SK-N-SH (cell line): ENCODE measurements around the gene MNX1. TPM values are rescaled to one million over a fixed set of nuclear protein-coding genes. Genes with fewer than 3 reads are reported as not detected.

Experiments used
- polyA plus RNA-seq, 3 experiments: library from polyadenylated mRNA; depleted of rRNA; stranded (reverse); fragments of >200 nt; gene quantifications; 2 replicates each; pipeline ENCODE4 v1.2.3, GENCODE V29; 2012

MNX1 gene
- polyA plus RNA-seq, 1 of the 3 experiments (the other 2 are of a cell fraction), result not detected

Other genes with a start within 250 kb of the MNX1 start
- 20.0 and 24.6 TPM in 2 replicates for gene LMBR1, start 117.5 kb downstream of the MNX1 start, polyA plus RNA-seq (2012; rRNA removed)
- gene NOM1, start 61.0 kb downstream of the MNX1 start, polyA plus RNA-seq (2012; rRNA removed), result 18.1 and 21.2 TPM in 2 replicates
- 48.4 and 63.2 TPM in 2 replicates for gene UBE3C, start 128.3 kb upstream of the MNX1 start, polyA plus RNA-seq (2012; rRNA removed)